ENCODE measurements around the gene DHRSX.

- TF ChIP-seq CTCF (conservative IDR thresholded peaks at IDR 0.05 in 1 of 2, IDR thresholded peaks at IDR 0.05 in 1 of 2; ENCODE audit: low read depth in 1 of 2, low read length in 2 of 2): no peak
- TF ChIP-seq EZH2 (IDR thresholded peaks at IDR 0.05; ENCODE audit: low read length, missing control alignments): no peak
These were observed 14.9 kb downstream of the DHRSX start for GRCh38 chrX:2485789-2486345.
